Peyer's patch (tissue), 4 donors: ENCODE results near the gene SHLD2. TPM values are rescaled to one million over a fixed set of nuclear protein-coding genes. Genes with fewer than 3 reads are reported as not detected.

ENCODE experiments used
- DNase-seq, 3 donors: peaks; one replicate each; pipeline ENCODE4 v3.0.0-alpha.2; 2017 to 2019
- H3K27ac ChIP-seq, 4 donors: fragments of 200-600 bp; sonication (generic); one replicate each; pipeline ENCODE4 v1.5.1; 2016 to 2019
- H3K27me3 ChIP-seq, 2 donors: fragments of 200-600 bp; sonication (generic); one replicate each; pipeline ENCODE4 v1.5.1; 2019
- H3K36me3 ChIP-seq, 3 donors: fragments of 200-600 bp; sonication (generic); one replicate each; pipeline ENCODE4 v1.5.1; 2016 to 2019
- H3K4me1 ChIP-seq, 4 donors: fragments of 200-600 bp; sonication (generic); one replicate each; pipeline ENCODE4 v1.5.1; 2016 to 2019
- H3K4me3 ChIP-seq, 4 donors: fragments of 200-600 bp; sonication (generic); 1 replicate in 3 of 4; 2 replicates in 1 of 4; pipeline ENCODE4 v1.5.1; 2016 to 2019; ENCODE audit warnings: mild to moderate bottlenecking in 1 of 4
- H3K9me3 ChIP-seq, 4 donors: fragments of 200-600 bp; sonication (generic); one replicate each; pipeline ENCODE4 v1.5.1; 2016 to 2019; ENCODE audit warnings: mild to moderate bottlenecking in 1 of 4
- POLR2A ChIP-seq, 2 donors: fragments of 450-650 bp; IDR thresholded peaks; one replicate each; pipeline ENCODE4 v1.5.1; 2017; ENCODE audit warnings: antibody characterized with exemption in 2 of 2, mild to moderate bottlenecking in 2 of 2, moderate library complexity in 2 of 2
- total RNA-seq, 4 donors: library from RNA; depleted of rRNA; stranded (reverse); fragments of >200 nt; gene quantifications; one replicate each; pipeline ENCODE4 v1.1.0, GENCODE V29; 2016
- TF ChIP-seq, protein P1 (sequence below), 6 experiments: fragments of 450-650 bp in 4 of 6; fragments of 200-600 bp in 2 of 6; sonication (generic) in 1 of 6; IDR thresholded peaks; one replicate each; pipeline ENCODE4 v1.5.1; 2017 to 2019; ENCODE audit warnings: antibody characterized with exemption in 6 of 6, mild to moderate bottlenecking in 3 of 6, moderate library complexity in 1 of 6

The SHLD2 gene
- total RNA-seq, 4 donors from 2014 or later: 35.2 to 55.3 (median 46.0) TPM

- no peak for DNase-seq
- H3K4me3 ChIP-seq: no peak overlapping the region
- H3K4me1 ChIP-seq: no peaks in the 10 kb centered on the region
- no peak overlapping the region for H3K27ac ChIP-seq
- H3K36me3 ChIP-seq: peaks cover 0 to 99% (median 0%) of the 10 kb centered on the region in 3 donors
- H3K9me3 ChIP-seq: no peaks in the 10 kb centered on the region
- TF ChIP-seq POLR2A (IDR thresholded peaks at IDR 0.05): no peak
- TF ChIP-seq, protein P1, sequence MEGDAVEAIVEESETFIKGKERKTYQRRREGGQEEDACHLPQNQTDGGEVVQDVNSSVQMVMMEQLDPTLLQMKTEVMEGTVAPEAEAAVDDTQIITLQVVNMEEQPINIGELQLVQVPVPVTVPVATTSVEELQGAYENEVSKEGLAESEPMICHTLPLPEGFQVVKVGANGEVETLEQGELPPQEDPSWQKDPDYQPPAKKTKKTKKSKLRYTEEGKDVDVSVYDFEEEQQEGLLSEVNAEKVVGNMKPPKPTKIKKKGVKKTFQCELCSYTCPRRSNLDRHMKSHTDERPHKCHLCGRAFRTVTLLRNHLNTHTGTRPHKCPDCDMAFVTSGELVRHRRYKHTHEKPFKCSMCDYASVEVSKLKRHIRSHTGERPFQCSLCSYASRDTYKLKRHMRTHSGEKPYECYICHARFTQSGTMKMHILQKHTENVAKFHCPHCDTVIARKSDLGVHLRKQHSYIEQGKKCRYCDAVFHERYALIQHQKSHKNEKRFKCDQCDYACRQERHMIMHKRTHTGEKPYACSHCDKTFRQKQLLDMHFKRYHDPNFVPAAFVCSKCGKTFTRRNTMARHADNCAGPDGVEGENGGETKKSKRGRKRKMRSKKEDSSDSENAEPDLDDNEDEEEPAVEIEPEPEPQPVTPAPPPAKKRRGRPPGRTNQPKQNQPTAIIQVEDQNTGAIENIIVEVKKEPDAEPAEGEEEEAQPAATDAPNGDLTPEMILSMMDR (IDR thresholded peaks at IDR 0.05): no peak
- H3K27me3 ChIP-seq: no peaks in the 10 kb centered on the region
Observed at GRCh38 chr10:87058171-87058570, 36.8 kb upstream of the SHLD2 start.

DNA sequence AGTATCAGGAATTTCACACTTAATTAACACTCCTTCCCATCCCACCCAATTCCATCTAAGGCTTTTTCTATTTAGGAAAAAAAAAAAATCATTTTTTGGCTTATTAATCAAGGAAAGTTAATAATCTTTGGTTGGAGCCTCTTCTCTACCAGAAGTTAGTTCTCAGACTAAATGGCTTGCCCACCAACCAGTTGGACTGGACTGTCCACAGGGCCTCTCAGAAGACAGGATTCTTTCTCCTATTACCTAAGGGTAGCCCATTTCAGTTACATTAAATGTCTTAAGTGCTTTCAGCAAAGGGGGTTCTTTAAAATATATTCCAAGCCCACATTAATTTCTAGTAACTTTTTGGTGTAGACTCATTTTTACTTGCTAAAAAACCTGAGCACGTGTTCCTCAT lies 35.6 kb upstream of the SHLD2 start:
- no peak overlapping the region for H3K4me3 ChIP-seq
- no peaks in the 10 kb centered on the region for H3K4me1 ChIP-seq
- no peaks in the 10 kb centered on the region for H3K27me3 ChIP-seq
- TF ChIP-seq POLR2A (IDR thresholded peaks at IDR 0.05): no peak
- TF ChIP-seq, protein P1 (IDR thresholded peaks at IDR 0.05): no peak
- H3K36me3 ChIP-seq: peaks cover 0 to 99% (median 0%) of the 10 kb centered on the region in 3 donors
- no peak overlapping the region for H3K27ac ChIP-seq
- no peaks in the 10 kb centered on the region for H3K9me3 ChIP-seq
- DNase-seq: no peak

- Histone ChIP-seq H3K4me1 (no peaks in the 10 kb centered on the region), H3K4me3 (no peak overlapping the region), H3K36me3 (peaks cover 0 to 96% (median 0%) of the 10 kb centered on the region in 3 donors), H3K27me3 (no peaks in the 10 kb centered on the region), H3K27ac (no peak overlapping the region), H3K9me3 (no peaks in the 10 kb centered on the region)
- TF ChIP-seq, protein P1 (IDR thresholded peaks at IDR 0.05): no peak
- no peak for TF ChIP-seq POLR2A (IDR thresholded peaks at IDR 0.05)
- DNase-seq: no peak
Observed at GRCh38 chr10:87060280-87060928, 34.6 kb upstream of the SHLD2 start.

GRCh38 chr10:87064651-87065050 lies 30.4 kb upstream of the SHLD2 start:
- Histone ChIP-seq H3K4me1 (no peaks in the 10 kb centered on the region), H3K36me3 (peaks cover 0 to 86% (median 0%) of the 10 kb centered on the region in 3 donors), H3K4me3 (no peak overlapping the region), H3K27ac (no peak overlapping the region), H3K27me3 (no peaks in the 10 kb centered on the region), H3K9me3 (no peaks in the 10 kb centered on the region)
- no peak for DNase-seq
- TF ChIP-seq, protein P1 (IDR thresholded peaks at IDR 0.05): no peak
- TF ChIP-seq POLR2A (IDR thresholded peaks at IDR 0.05): no peak

- Histone ChIP-seq H3K9me3 (no peaks in the 10 kb centered on the region), H3K4me1 (no peaks in the 10 kb centered on the region), H3K27ac (peak overlapping the region in 1 of 4 donors; percentile 6), H3K4me3 (no peak overlapping the region), H3K27me3 (no peaks in the 10 kb centered on the region), H3K36me3 (peaks cover 0 to 84% (median 0%) of the 10 kb centered on the region in 3 donors)
- TF ChIP-seq, protein P1 (IDR thresholded peaks at IDR 0.05): no peak
- DNase-seq: no peak
Observed at GRCh38 chr10:87066178-87066577, 28.8 kb upstream of the SHLD2 start.
